CD8-positive, alpha-beta memory T cell (primary cell): ENCODE measurements around the gene YY1. TPM values are rescaled to one million over a fixed set of nuclear protein-coding genes. Genes with fewer than 3 reads are reported as not detected.
"Not testable (repeated sequence)": the region's sequence is repeated elsewhere in the genome, so short reads cannot be mapped to it uniquely, and the experiment has no call there.

Experiments used
- CTCF ChIA-PET: fragments of 350-600 bp; sonication (Branson Sonifier 250); formaldehyde crosslinking; loops from one replicate; lab custom pipeline; 2021; ENCODE audit warnings: antibody characterized with exemption; lab: Charles Lee
- POLR2A ChIA-PET: fragments of 350-600 bp; sonication (Branson Sonifier 250); formaldehyde crosslinking; loops from one replicate; lab custom pipeline; 2021; ENCODE audit warnings: antibody characterized with exemption; lab: Charles Lee
- DNase-seq, 5 donors: peaks; one replicate each; pipeline versions ENCODE4 v3.0.0 to v3.0.0-alpha.2; 2020 to 2022; ENCODE audit warnings: mixed read lengths in 1 of 5
- H3K27ac ChIP-seq: one replicate; pipeline ENCODE4 v1.7.0; 2013; ENCODE audit warnings: low read depth, mild to moderate bottlenecking, low read length, moderate library complexity
- H3K27me3 ChIP-seq: 2 replicates; pipeline ENCODE4 v1.7.0; 2013; ENCODE audit warnings: low read length, mild to moderate bottlenecking; ENCODE audit not compliant: insufficient read depth, poor library complexity, severe bottlenecking
- H3K36me3 ChIP-seq: 2 replicates; pipeline ENCODE4 v1.7.0; 2013; ENCODE audit warnings: mild to moderate bottlenecking, low read length, moderate library complexity; ENCODE audit not compliant: insufficient read depth
- H3K4me1 ChIP-seq: 2 replicates; pipeline ENCODE4 v1.7.0; 2013; ENCODE audit warnings: mild to moderate bottlenecking, low read length, moderate library complexity; ENCODE audit not compliant: insufficient read depth
- H3K4me3 ChIP-seq: 2 replicates; pipeline ENCODE4 v1.7.0; 2013; ENCODE audit warnings: mild to moderate bottlenecking, low read length
- H3K9me3 ChIP-seq: 2 replicates; pipeline ENCODE4 v1.7.0; 2013; ENCODE audit warnings: mild to moderate bottlenecking, low read length
- H3K27ac Mint-ChIP-seq, 8 donors: one replicate each; pipeline ENCODE4 v1.8.0; 2020 to 2021; ENCODE audit warnings: mixed read lengths in 8 of 8, mild to moderate bottlenecking in 6 of 8, inconsistent platforms in 3 of 8, moderate library complexity in 3 of 8
- H3K27me3 Mint-ChIP-seq, 2 donors: one replicate each; pipeline ENCODE4 v1.8.0; 2020 to 2021; ENCODE audit warnings: mixed read lengths in 2 of 2, mild to moderate bottlenecking in 1 of 2, moderate library complexity in 1 of 2
- H3K36me3 Mint-ChIP-seq, 3 donors: one replicate each; pipeline ENCODE4 v1.8.0; 2020 to 2021; ENCODE audit warnings: mixed read lengths in 3 of 3, inconsistent platforms in 1 of 3, mild to moderate bottlenecking in 1 of 3
- H3K4me1 Mint-ChIP-seq, 3 donors: one replicate each; pipeline ENCODE4 v1.8.0; 2020 to 2021; ENCODE audit warnings: mixed read lengths in 3 of 3, inconsistent platforms in 1 of 3, mild to moderate bottlenecking in 1 of 3
- H3K4me3 Mint-ChIP-seq, 7 donors: one replicate each; pipeline ENCODE4 v1.8.0; 2020 to 2021; ENCODE audit warnings: mixed read lengths in 7 of 7, mild to moderate bottlenecking in 6 of 7, moderate library complexity in 4 of 7, inconsistent platforms in 2 of 7
- H3K9me3 Mint-ChIP-seq, 5 donors: one replicate each; pipeline ENCODE4 v1.8.0; 2020 to 2022; ENCODE audit warnings: mixed read lengths in 5 of 5, mild to moderate bottlenecking in 3 of 5, moderate library complexity in 2 of 5, inconsistent platforms in 1 of 5
- polyA plus RNA-seq: library from polyadenylated mRNA; unstranded; fragments of 300-500 nt; fragmentation: Illumina TruSeq; gene quantifications from one replicate; pipeline ENCODE4 v1.2.3, GENCODE V29; 2021
- total RNA-seq, 2 experiments: library from RNA; stranded (reverse); gene quantifications; one replicate each; pipeline ENCODE4 v1.2.3, GENCODE V29; 2021

YY1 gene
- total and polyA plus RNA-seq, 3 experiments from 2014 or later: 24.2 to 116 (median 109) TPM

DNA sequence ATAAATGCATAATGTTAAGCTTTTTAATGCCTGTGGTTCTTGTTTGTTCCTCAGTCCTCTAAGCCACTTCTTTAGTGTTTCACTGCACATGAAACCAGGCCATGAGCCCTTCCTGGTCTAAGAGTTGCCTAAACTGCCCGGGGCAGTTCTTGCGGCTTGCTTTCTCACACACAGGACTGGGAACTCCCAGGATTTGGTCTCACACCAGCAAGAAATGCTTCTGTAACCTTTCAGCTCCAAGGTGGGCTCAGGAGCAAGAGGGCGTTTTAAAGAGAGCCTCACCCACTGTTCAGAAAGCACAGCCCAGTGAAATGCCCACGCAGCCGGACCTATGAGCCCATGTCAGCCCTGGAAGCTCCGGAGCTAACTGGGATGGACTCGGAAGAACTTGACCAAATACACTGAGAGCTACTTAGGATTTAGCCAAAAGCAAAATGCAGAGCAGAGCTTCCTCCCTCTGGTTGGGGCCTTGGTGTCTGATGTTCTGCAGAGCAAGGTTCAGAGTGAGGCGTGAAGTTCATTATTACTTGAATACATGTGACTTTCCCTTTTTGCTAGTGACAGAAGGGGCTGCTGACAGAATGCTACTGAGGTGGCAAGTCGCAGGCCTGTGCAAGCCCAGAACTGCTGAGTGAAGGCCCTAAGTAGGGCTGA, 43.9 kb downstream of the YY1 start:
- Histone ChIP-seq H3K36me3 (no peaks in the 10 kb centered on the region), H3K27me3 (no peaks in the 10 kb centered on the region), H3K27ac (no peak overlapping the region), H3K4me3 (no peak overlapping the region), H3K4me1 (peaks cover 11% of the 10 kb centered on the region), H3K9me3 (no peaks in the 10 kb centered on the region)
- H3K36me3 Mint-ChIP-seq: peaks cover 0 to 26% (median 2%) of the 10 kb centered on the region in 3 donors
- H3K4me1 Mint-ChIP-seq: peaks cover 29 to 53% (median 35%) of the 10 kb centered on the region in 3 donors
- H3K27ac Mint-ChIP-seq: peak overlapping the region in 5 of 8 donors; percentile 34 to 82 (median 56)
- peak overlapping the region in 2 of 7 donors; percentile 52 to 61 for H3K4me3 Mint-ChIP-seq
- POLR2A ChIA-PET: no interaction called here
- H3K9me3 Mint-ChIP-seq: no peaks in the 10 kb centered on the region
- no peak for DNase-seq
- CTCF ChIA-PET: interaction anchor here (1.0 to 4.2 kb wide), 7 partner anchors 9 to 62 kb away, joined by 3 to 23 read pairs (median 4); no protein-coding TSS in a partner anchor
- H3K27me3 Mint-ChIP-seq: no peaks in the 10 kb centered on the region

DNA sequence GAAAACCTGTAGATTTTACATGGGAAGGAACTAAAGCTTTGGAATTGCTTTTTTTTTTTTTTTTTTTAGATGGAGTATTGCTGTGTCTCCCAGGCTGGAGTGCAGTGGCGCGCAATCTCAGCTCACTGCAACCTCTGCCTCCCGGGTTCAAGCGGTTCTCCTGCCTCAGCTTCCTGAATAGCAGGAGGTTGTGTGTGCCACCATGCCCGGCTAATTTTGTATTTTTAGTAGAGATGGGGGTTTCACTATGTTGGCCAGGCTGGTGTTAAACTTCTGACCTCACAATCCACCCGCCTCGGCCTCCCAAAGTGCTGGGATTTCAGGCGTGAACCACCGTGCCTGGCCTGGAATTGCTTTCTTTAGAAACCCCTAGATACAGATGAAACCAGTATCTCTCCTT, 44.5 kb downstream of the YY1 start:
- H3K27ac ChIP-seq, H3K4me3 ChIP-seq, H3K27me3 Mint-ChIP-seq, H3K27me3 ChIP-seq, H3K36me3 ChIP-seq, H3K9me3 ChIP-seq, H3K9me3 Mint-ChIP-seq, DNase-seq: not testable (repeated sequence)
- ChIA-PET CTCF (interaction anchor here (1.0 to 4.2 kb wide), 9 partner anchors 9 to 62 kb away, joined by 3 to 23 read pairs (median 4); no protein-coding TSS in a partner anchor), POLR2A (interaction anchor here (0.9 kb wide), 1 partner anchor 100 kb away, joined by 3 read pairs; no protein-coding TSS in a partner anchor)
- H3K4me1 ChIP-seq: peaks cover 11% of the 10 kb centered on the region
- H3K36me3 Mint-ChIP-seq: peaks cover 0 to 23% (median 2%) of the 10 kb centered on the region in 3 donors
- peak overlapping the region in 3 of 8 donors; percentile 34 to 68 (median 47) for H3K27ac Mint-ChIP-seq
- H3K4me3 Mint-ChIP-seq: peak overlapping the region in 2 of 7 donors; percentile 52 to 61
- peaks cover 25 to 48% (median 31%) of the 10 kb centered on the region in 3 donors for H3K4me1 Mint-ChIP-seq

DNA sequence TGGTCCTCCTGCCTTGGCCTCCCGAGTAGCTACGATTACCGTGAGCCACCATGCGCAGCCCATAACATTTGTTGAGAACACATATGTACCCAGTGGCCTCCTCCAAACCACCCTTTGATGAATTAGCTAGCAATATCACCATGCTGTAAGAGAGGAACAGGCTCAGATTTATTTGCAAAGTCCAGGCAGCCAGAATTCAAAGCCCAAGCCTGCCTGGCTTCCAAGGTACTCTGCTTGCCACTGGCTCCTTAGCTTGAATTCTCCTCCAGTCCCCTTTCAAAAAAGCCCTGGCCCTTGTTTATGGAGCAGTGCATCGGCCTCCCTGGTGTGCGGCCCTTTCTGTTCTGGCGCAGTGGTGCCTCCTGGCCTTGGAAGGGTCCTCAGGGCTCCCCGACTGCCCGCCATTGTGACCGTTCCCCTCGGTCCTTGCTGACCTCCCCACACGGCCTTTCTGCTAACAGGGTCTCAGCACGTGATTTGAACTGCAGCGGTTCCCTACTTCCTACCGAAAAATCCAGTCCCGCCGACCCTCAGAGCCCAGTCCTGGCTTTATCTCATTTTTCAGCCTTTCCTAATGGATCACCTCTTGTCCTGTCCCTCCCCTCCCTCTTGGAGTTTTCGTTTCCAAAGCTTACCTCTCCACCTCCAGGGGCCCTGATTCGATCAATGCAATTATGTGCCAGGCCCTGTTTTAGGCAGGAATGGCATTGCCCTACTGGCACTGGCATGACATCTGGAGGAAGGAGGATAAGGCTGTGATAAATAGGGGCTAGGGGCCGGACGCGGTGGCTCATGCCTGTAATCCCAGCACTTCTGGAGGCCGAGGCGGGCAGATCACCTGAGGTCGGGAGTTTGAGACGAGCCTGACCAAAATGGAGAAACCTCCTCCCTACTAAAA, 45.3 kb downstream of the YY1 start:
- Mint-ChIP-seq H3K4me1 (peaks cover 17 to 40% (median 23%) of the 10 kb centered on the region in 3 donors), H3K27me3 (no peaks in the 10 kb centered on the region), H3K36me3 (peaks cover 0 to 17% (median 2%) of the 10 kb centered on the region in 3 donors), H3K27ac (peak overlapping the region in 6 of 8 donors; percentile 33 to 88 (median 56)), H3K9me3 (no peaks in the 10 kb centered on the region), H3K4me3 (peak overlapping the region; percentile 23 to 81 (median 66))
- no peaks in the 10 kb centered on the region for H3K9me3 ChIP-seq
- ChIA-PET CTCF (interaction anchor here (0.8 to 4.2 kb wide), 20 partner anchors 8 to 94 kb away, joined by 3 to 23 read pairs (median 5); no protein-coding TSS in a partner anchor), POLR2A (interaction anchor here (0.9 to 1.3 kb wide), 2 partner anchors 24 to 99 kb away, joined by 3 read pairs; no protein-coding TSS in a partner anchor)
- H3K27me3 ChIP-seq: no peaks in the 10 kb centered on the region
- H3K36me3 ChIP-seq: no peaks in the 10 kb centered on the region
- no peak overlapping the region for H3K27ac ChIP-seq
- no peak for DNase-seq
- H3K4me1 ChIP-seq: peaks cover 11% of the 10 kb centered on the region
- H3K4me3 ChIP-seq: no peak overlapping the region

DNA sequence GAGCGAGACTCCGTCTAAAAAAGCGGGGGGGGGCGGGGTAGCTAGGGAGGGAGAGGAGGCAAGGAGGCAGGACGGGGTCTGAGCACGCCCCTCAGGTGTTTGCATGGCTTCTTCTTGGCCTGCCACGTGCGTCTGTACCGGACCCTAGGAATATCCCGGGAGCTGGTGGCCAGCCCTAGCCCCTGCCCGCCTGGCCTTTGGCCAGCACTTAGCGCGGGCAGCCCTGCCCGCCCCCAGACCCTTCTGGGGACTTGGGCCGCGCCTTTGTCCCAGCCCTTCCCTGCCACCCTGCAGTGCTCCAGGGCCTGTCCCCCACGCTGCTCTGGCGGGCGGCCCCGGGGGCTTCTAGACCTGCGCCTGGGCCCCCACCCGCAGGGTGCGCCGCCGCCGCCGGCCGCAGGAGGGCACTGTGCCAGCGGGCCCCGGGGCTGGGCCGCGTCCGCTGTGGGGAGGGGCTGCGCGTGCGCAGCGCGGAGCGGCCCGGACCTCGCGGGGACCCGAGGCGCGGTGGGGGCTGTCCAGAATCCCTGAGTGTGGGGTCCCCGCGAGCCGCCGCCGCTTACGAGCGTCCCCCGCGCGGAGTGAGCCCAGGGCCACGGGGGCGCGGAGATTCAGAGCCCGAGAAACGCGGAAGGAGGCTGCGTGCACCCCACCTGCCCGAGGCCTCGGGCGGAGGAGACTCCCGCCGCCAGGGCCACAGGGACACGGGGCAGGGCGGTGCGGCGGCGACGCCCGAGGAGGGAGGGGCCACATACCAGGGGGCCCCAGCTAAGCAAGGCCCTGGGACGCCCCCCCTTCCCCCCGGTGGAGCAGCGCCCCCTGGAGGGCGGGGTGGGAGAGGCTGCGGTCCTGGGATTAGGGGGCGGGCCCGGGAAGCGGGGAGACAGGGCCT, 46.3 kb downstream of the YY1 start:
- H3K4me1 ChIP-seq: peaks cover 11% of the 10 kb centered on the region
- ChIA-PET POLR2A (interaction anchor here (0.6 to 1.3 kb wide), 3 partner anchors 23 to 71 kb away, joined by 3 to 9 read pairs (median 4); no protein-coding TSS in a partner anchor), CTCF (interaction anchor here (0.8 to 4.2 kb wide), 30 partner anchors 9 to 304 kb away, joined by 3 to 23 read pairs (median 4); no protein-coding TSS in a partner anchor)
- peak; percentile 75 to 85 (median 79) for DNase-seq
- Mint-ChIP-seq H3K9me3 (no peaks in the 10 kb centered on the region), H3K4me3 (peak overlapping the region in 5 of 7 donors; percentile 73 to 83 (median 82)), H3K4me1 (peaks cover 14 to 30% (median 15%) of the 10 kb centered on the region in 3 donors), H3K27me3 (no peaks in the 10 kb centered on the region), H3K27ac (peak overlapping the region in 1 of 8 donors; percentile 68), H3K36me3 (peaks cover 0 to 11% (median 2%) of the 10 kb centered on the region in 3 donors)
- peak overlapping the region; percentile 69 for H3K4me3 ChIP-seq
- H3K9me3 ChIP-seq: no peaks in the 10 kb centered on the region
- no peaks in the 10 kb centered on the region for H3K27me3 ChIP-seq
- H3K36me3 ChIP-seq: no peaks in the 10 kb centered on the region
- peak overlapping the region; percentile 75 for H3K27ac ChIP-seq

DNA sequence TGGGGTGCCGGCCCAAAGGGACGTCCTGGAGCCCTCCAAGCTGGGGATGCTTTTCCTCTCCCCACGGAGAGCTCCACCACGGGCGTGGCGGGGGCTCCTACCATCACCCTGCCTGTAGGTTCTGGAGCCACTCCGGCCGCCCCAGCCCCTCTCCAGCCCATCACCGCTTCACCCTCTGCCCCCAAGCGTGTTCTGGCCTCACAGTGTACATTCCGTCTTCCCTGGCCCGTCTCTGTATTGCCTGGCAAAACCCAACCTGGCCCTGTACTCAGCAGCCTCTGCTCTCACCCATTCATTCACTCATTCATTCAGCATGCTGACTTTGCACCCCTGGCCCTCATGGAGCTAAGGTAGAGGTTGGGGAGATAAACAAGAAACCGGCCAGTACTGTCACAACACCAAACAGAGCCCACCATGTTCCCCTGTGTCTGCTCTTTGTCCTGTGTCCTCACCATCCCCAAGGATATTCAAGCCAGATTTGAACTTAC, 47.0 kb downstream of the YY1 start:
- ChIA-PET CTCF (interaction anchor here (0.8 to 4.2 kb wide), 23 partner anchors 9 to 305 kb away, joined by 3 to 23 read pairs (median 4); no protein-coding TSS in a partner anchor), POLR2A (interaction anchor here (1.1 kb wide), 1 partner anchor 72 kb away, joined by 4 read pairs; no protein-coding TSS in a partner anchor)
- no peak for DNase-seq
- Mint-ChIP-seq H3K4me1 (peaks cover 11 to 25% (median 15%) of the 10 kb centered on the region in 3 donors), H3K36me3 (peaks cover 0 to 7% (median 2%) of the 10 kb centered on the region in 3 donors), H3K27me3 (no peaks in the 10 kb centered on the region), H3K4me3 (peak overlapping the region; percentile 75 to 83 (median 82)), H3K9me3 (no peaks in the 10 kb centered on the region), H3K27ac (peak overlapping the region in 7 of 8 donors; percentile 57 to 94 (median 68))
- Histone ChIP-seq H3K36me3 (no peaks in the 10 kb centered on the region), H3K4me3 (peak overlapping the region; percentile 69), H3K27ac (no peak overlapping the region), H3K27me3 (no peaks in the 10 kb centered on the region), H3K9me3 (no peaks in the 10 kb centered on the region), H3K4me1 (peaks cover 11% of the 10 kb centered on the region)

DNA sequence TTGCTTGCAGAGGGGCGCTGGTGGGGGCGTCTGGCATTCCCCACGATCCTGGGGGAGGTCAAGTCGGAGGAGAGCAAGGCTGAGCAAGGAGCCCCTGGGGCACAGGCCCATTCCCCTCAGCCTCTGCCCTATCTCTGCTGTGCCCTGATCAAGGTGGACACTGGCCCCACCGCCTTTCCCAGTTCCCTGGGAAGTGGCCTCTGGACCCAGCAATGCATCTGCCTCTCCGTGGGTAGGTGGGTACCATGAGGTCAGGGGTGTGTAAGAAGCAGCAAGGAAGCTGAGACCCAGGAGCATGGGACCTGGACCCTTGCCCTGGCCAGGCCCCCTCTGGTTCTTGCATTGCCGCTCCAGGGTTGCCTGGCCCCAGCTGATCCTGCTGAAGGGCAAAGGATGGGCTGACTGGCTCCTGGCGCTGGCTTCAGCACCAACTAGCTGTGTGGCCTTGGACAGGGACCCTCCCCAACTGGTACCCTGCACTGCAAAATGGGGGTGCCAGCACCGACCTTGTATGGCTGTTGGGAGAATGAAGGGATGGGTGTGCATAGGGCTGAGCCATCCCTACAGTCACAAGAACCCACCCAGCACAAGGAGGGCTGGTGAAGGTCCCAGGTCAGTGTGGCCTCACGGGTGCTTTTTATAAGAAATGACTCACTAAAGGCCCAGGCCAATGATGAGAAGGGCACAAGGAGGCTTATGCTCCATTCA, 47.7 kb downstream of the YY1 start:
- Mint-ChIP-seq H3K27ac (peak overlapping the region in 1 of 8 donors; percentile 68), H3K4me3 (peak overlapping the region; percentile 24 to 83 (median 76))
- POLR2A ChIA-PET: no interaction called here

More for the DNA sequence above, 47.7 kb downstream of the YY1 start:
- H3K9me3 Mint-ChIP-seq: no peaks in the 10 kb centered on the region
- CTCF ChIA-PET: interaction anchor here (0.9 to 4.2 kb wide), 18 partner anchors 8 to 304 kb away, joined by 3 to 23 read pairs (median 4); no protein-coding TSS in a partner anchor
- H3K27ac ChIP-seq: no peak overlapping the region
- no peaks in the 10 kb centered on the region for H3K27me3 Mint-ChIP-seq
- peak in 1 of 5 donors; percentile 46 for DNase-seq
- peaks cover 11% of the 10 kb centered on the region for H3K4me1 ChIP-seq
- H3K4me3 ChIP-seq: no peak overlapping the region
- H3K36me3 Mint-ChIP-seq: peaks cover 0 to 6% (median 2%) of the 10 kb centered on the region in 3 donors
- H3K9me3 ChIP-seq: no peaks in the 10 kb centered on the region
- peaks cover 10 to 24% (median 15%) of the 10 kb centered on the region in 3 donors for H3K4me1 Mint-ChIP-seq
- H3K36me3 ChIP-seq: no peaks in the 10 kb centered on the region
- H3K27me3 ChIP-seq: no peaks in the 10 kb centered on the region
